ENCODE data around the gene TNFSF13.
A peak's percentile ranks its signal among the peaks of the same experiment; 100 is the strongest.

Gene TNFSF13

GRCh38 chr17:7553356-7553755, 5.2 kb upstream of the TNFSF13 start:
- DNase-seq = no peak

- DNase-seq = no peak
Observed at GRCh38 chr17:7555320-7555948, 3.1 kb upstream of the TNFSF13 start.

- no peak for DNase-seq
Observed at GRCh38 chr17:7556627-7557026, 1.9 kb upstream of the TNFSF13 start.

GRCh38 chr17:7557147-7557764, 1.3 kb upstream of the TNFSF13 start:
- no peak for DNase-seq

- no peak for DNase-seq
Observed at GRCh38 chr17:7557775-7558543, 591 bp upstream of the TNFSF13 start.

GRCh38 chr17:7559320-7560171, 996 bp downstream of the TNFSF13 start:
- DNase-seq = no peak

- DNase-seq = no peak
Observed at GRCh38 chr17:7560172-7561027, 1.9 kb downstream of the TNFSF13 start.

- DNase-seq = peak; percentile 63
Observed at GRCh38 chr17:7561028-7561575, 2.6 kb downstream of the TNFSF13 start.

- peak; percentile 65 for DNase-seq
Observed at GRCh38 chr17:7561589-7562207, 3.1 kb downstream of the TNFSF13 start, which contains the start of gene SENP3. TSS of gene SENP3 (plus strand) at chr17:7561919. CDS start at chr17:7563077, 1,158 bp downstream.

- DNase-seq = no peak
Observed at GRCh38 chr17:7562208-7562605, 3.7 kb downstream of the TNFSF13 start.

GRCh38 chr17:7563115-7563869, 4.7 kb downstream of the TNFSF13 start:
- DNase-seq = no peak

GRCh38 chr17:7569571-7569970, 11.0 kb downstream of the TNFSF13 start:
- no peak for DNase-seq

- no peak for DNase-seq
Observed at GRCh38 chr17:7570351-7570750, 11.8 kb downstream of the TNFSF13 start.

- no peak for DNase-seq
Observed at GRCh38 chr17:7572338-7572587, 13.7 kb downstream of the TNFSF13 start.

GRCh38 chr17:7572588-7573323, 14.2 kb downstream of the TNFSF13 start:
- DNase-seq = peak; percentile 98

GRCh38 chr17:7573324-7574080, 15.0 kb downstream of the TNFSF13 start:
- peak; percentile 53 for DNase-seq

GRCh38 chr17:7574176-7574953, 15.8 kb downstream of the TNFSF13 start:
- DNase-seq = no peak

GRCh38 chr17:7575481-7575883, 16.9 kb downstream of the TNFSF13 start:
- DNase-seq = no peak
